ENCODE measurements around the gene C2CD5.

The C2CD5 gene

GRCh38 chr12:22477166-22477893 is 67.0 kb downstream of the C2CD5 start:
- Histone ChIP-seq H3K4me3 (ENCODE audit: low read depth in 1 of 2, low read length in 2 of 2) (no peak overlapping the region), H3K4me1 (ENCODE audit: control insufficient read depth in 1 of 2, insufficient read depth in 2 of 2, low read length in 2 of 2) (no peaks in the 10 kb centered on the region), H3K36me3 (ENCODE audit: control insufficient read depth in 1 of 2, insufficient read depth in 2 of 2, low read length in 2 of 2) (peaks cover 13 to 25% of the 10 kb centered on the region in 2 donors), H3K27ac (ENCODE audit: low read length) (no peak overlapping the region), H3K27me3 (ENCODE audit: low read depth, low read length) (no peaks in the 10 kb centered on the region), H3K9me3 (ENCODE audit: control insufficient read depth in 1 of 2, low read length in 2 of 2) (no peaks in the 10 kb centered on the region)

GRCh38 chr12:22476133-22476532 is 68.2 kb downstream of the C2CD5 start:
- no peak overlapping the region for H3K4me3 ChIP-seq (ENCODE audit: low read depth in 1 of 2, low read length in 2 of 2)
- no peaks in the 10 kb centered on the region for H3K9me3 ChIP-seq (ENCODE audit: control insufficient read depth in 1 of 2, low read length in 2 of 2)
- H3K27me3 ChIP-seq (ENCODE audit: low read depth, low read length) = no peaks in the 10 kb centered on the region
- H3K27ac ChIP-seq (ENCODE audit: low read length) = no peak overlapping the region
- H3K4me1 ChIP-seq (ENCODE audit: control insufficient read depth in 1 of 2, insufficient read depth in 2 of 2, low read length in 2 of 2) = no peaks in the 10 kb centered on the region
- H3K36me3 ChIP-seq (ENCODE audit: control insufficient read depth in 1 of 2, insufficient read depth in 2 of 2, low read length in 2 of 2) = peaks cover 10 to 21% of the 10 kb centered on the region in 2 donors

DNA sequence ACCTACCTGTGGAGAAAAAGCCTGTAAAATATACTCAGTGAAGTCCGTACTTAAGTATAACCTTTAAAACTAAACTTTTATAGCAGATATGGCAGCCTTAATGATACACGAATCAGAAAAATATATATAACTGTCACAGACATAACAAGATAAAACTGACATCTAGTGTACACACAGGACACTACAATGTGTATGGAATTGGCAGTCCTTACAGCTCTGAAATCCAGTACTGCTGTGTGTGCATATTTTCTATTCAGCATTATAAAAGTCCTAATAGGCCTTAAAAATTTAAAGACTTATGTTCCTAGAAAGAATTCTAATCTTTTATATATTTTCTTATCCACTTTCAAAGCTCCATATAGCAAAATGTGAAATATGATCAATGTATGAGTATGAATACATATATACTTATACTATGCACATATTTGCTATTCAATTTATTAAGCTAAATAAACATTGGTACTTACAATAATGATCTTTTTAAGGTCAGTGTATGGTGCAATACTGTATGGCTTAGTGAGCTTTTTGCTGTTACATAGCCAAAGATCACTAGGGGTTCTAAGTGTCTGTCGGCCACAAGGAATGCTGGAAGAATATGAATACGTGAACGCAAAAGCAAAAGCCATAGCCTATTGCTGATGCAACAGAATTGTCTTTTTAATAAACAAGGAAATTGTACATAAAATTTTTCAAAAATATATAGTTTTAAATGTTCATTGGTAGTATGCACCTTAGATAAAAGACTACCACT is 69.2 kb downstream of the C2CD5 start:
- H3K9me3 ChIP-seq (ENCODE audit: control insufficient read depth in 1 of 2, low read length in 2 of 2) = no peaks in the 10 kb centered on the region
- H3K27me3 ChIP-seq (ENCODE audit: low read depth, low read length) = no peaks in the 10 kb centered on the region
- H3K27ac ChIP-seq (ENCODE audit: low read length) = no peak overlapping the region
- H3K4me3 ChIP-seq (ENCODE audit: low read depth in 1 of 2, low read length in 2 of 2) = no peak overlapping the region
- peaks cover 20 to 31% of the 10 kb centered on the region in 2 donors for H3K36me3 ChIP-seq (ENCODE audit: control insufficient read depth in 1 of 2, insufficient read depth in 2 of 2, low read length in 2 of 2)
- no peaks in the 10 kb centered on the region for H3K4me1 ChIP-seq (ENCODE audit: control insufficient read depth in 1 of 2, insufficient read depth in 2 of 2, low read length in 2 of 2)

DNA sequence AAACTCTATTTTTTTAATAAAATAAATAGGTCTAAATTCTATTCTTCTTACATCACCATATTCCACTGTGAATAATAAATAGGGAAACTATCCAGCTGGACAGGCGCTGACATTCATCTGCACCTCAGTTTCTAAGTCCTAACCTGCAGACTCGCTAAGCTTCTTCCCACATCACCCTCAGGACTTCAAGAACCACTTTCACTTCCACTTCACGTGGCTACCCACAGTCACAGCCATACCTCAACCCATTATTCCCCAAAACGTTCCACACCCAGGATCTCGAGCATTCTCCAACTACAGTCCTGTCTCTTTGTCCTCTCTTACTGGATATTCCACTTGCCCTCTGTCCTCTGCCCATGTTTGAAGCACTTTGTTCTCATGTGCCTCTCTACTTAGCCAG is 71.1 kb downstream of the C2CD5 start:
- Histone ChIP-seq H3K36me3 (ENCODE audit: control insufficient read depth in 1 of 2, insufficient read depth in 2 of 2, low read length in 2 of 2) (peaks cover 31 to 35% of the 10 kb centered on the region in 2 donors), H3K4me3 (ENCODE audit: low read depth in 1 of 2, low read length in 2 of 2) (no peak overlapping the region), H3K9me3 (ENCODE audit: control insufficient read depth in 1 of 2, low read length in 2 of 2) (no peaks in the 10 kb centered on the region), H3K27me3 (ENCODE audit: low read depth, low read length) (no peaks in the 10 kb centered on the region), H3K4me1 (ENCODE audit: control insufficient read depth in 1 of 2, insufficient read depth in 2 of 2, low read length in 2 of 2) (no peaks in the 10 kb centered on the region), H3K27ac (ENCODE audit: low read length) (no peak overlapping the region)

DNA sequence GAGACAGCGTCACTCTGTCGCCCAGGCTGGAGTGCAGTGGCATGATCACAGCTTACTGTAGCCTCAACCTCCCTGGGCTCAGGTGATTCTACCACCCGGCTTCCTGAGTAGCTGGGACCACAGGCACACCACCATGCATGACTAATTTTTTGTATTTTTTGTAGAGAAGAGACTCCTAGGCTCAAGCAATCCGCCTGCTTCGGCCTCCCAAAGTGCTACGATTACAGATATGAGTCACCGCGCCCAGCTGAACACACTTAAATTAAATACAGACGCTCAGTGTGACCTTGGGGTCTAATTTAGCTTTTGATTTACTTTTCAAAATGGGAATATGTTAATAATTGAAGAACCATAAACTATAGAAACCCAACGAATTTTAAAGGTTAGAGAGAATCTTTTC is 77.2 kb downstream of the C2CD5 start:
- Histone ChIP-seq H3K9me3 (ENCODE audit: control insufficient read depth in 1 of 2, low read length in 2 of 2) (no peaks in the 10 kb centered on the region), H3K4me3 (ENCODE audit: low read depth in 1 of 2, low read length in 2 of 2) (no peak overlapping the region), H3K36me3 (ENCODE audit: control insufficient read depth in 1 of 2, insufficient read depth in 2 of 2, low read length in 2 of 2) (peaks cover 26 to 30% of the 10 kb centered on the region in 2 donors), H3K4me1 (ENCODE audit: control insufficient read depth in 1 of 2, insufficient read depth in 2 of 2, low read length in 2 of 2) (no peaks in the 10 kb centered on the region), H3K27me3 (ENCODE audit: low read depth, low read length) (no peaks in the 10 kb centered on the region), H3K27ac (ENCODE audit: low read length) (no peak overlapping the region)

DNA sequence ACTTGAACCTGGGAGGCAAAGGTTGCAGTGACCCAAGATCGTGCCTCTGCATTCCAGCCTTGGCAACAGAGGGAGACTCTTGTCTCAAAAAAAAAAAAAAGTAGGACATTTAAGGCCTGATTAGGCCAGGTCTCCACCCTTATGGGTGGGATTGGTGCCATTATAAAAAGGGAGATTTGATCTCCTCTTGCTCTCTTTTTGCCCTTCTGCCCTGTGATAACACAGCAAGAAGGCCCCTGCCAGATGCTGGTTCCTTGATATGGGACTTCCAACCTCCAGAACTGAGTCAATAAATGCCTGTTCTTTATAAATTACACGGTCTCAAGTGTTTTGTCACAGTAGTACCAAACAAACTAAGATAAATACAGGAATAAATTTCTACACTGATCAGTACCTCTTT is 81.0 kb downstream of the C2CD5 start:
- peaks cover 10 to 12% of the 10 kb centered on the region in 2 donors for H3K36me3 ChIP-seq (ENCODE audit: control insufficient read depth in 1 of 2, insufficient read depth in 2 of 2, low read length in 2 of 2)
- no peak overlapping the region for H3K4me3 ChIP-seq (ENCODE audit: low read depth in 1 of 2, low read length in 2 of 2)
- H3K27me3 ChIP-seq (ENCODE audit: low read depth, low read length) = no peaks in the 10 kb centered on the region
- H3K4me1 ChIP-seq (ENCODE audit: control insufficient read depth in 1 of 2, insufficient read depth in 2 of 2, low read length in 2 of 2) = no peaks in the 10 kb centered on the region
- H3K9me3 ChIP-seq (ENCODE audit: control insufficient read depth in 1 of 2, low read length in 2 of 2) = no peaks in the 10 kb centered on the region
- no peak overlapping the region for H3K27ac ChIP-seq (ENCODE audit: low read length)

- Histone ChIP-seq H3K36me3 (ENCODE audit: control insufficient read depth in 1 of 2, insufficient read depth in 2 of 2, low read length in 2 of 2) (peaks cover 0 to 15% of the 10 kb centered on the region in 2 donors), H3K27ac (ENCODE audit: low read length) (no peak overlapping the region), H3K4me1 (ENCODE audit: control insufficient read depth in 1 of 2, insufficient read depth in 2 of 2, low read length in 2 of 2) (no peaks in the 10 kb centered on the region), H3K4me3 (ENCODE audit: low read depth in 1 of 2, low read length in 2 of 2) (no peak overlapping the region), H3K9me3 (ENCODE audit: control insufficient read depth in 1 of 2, low read length in 2 of 2) (no peaks in the 10 kb centered on the region), H3K27me3 (ENCODE audit: low read depth, low read length) (no peaks in the 10 kb centered on the region)
These were observed 82.6 kb downstream of the C2CD5 start for GRCh38 chr12:22461786-22462185.

DNA sequence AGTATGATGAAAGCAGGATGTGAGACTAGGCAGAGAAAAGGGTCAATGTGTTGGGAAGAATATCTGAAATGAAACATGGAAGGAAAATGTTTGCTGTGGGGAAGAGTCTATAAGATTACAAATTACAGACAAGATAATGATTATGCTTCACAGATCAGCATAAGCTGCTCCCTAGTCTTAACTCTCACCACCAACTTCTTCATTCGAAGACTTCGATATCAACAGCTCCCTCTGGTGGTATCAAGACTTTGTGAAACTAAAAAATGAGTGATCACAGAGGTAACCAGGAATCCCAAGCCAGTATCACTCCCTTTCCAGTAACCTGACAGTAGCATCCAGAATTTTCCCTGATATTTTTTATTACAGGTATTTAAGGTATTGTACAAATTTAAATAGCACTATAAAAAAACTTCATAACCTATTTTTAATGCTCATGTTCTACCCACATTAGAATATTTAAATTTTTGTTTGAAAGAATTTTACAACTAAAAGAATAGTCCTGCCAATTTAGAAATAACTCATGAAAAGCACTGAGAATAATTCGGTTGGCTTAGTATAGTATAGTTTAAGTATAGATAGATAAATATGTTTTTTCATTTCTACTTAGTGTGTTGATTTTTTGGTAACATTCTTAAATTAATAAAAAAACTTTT is 84.4 kb downstream of the C2CD5 start:
- Histone ChIP-seq H3K9me3 (ENCODE audit: control insufficient read depth in 1 of 2, low read length in 2 of 2) (no peaks in the 10 kb centered on the region), H3K27me3 (ENCODE audit: low read depth, low read length) (no peaks in the 10 kb centered on the region), H3K36me3 (ENCODE audit: control insufficient read depth in 1 of 2, insufficient read depth in 2 of 2, low read length in 2 of 2) (peaks cover 0 to 15% of the 10 kb centered on the region in 2 donors), H3K27ac (ENCODE audit: low read length) (no peak overlapping the region), H3K4me1 (ENCODE audit: control insufficient read depth in 1 of 2, insufficient read depth in 2 of 2, low read length in 2 of 2) (no peaks in the 10 kb centered on the region), H3K4me3 (ENCODE audit: low read depth in 1 of 2, low read length in 2 of 2) (no peak overlapping the region)

GRCh38 chr12:22458298-22458937 is 85.9 kb downstream of the C2CD5 start:
- H3K4me3 ChIP-seq (ENCODE audit: low read depth in 1 of 2, low read length in 2 of 2) = no peak overlapping the region
- no peaks in the 10 kb centered on the region for H3K27me3 ChIP-seq (ENCODE audit: low read depth, low read length)

GRCh38 chr12:22457085-22457484 is 87.3 kb downstream of the C2CD5 start:
- Histone ChIP-seq H3K4me3 (ENCODE audit: low read depth in 1 of 2, low read length in 2 of 2) (no peak overlapping the region), H3K9me3 (ENCODE audit: control insufficient read depth in 1 of 2, low read length in 2 of 2) (no peaks in the 10 kb centered on the region), H3K27ac (ENCODE audit: low read length) (no peak overlapping the region), H3K4me1 (ENCODE audit: control insufficient read depth in 1 of 2, insufficient read depth in 2 of 2, low read length in 2 of 2) (no peaks in the 10 kb centered on the region), H3K27me3 (ENCODE audit: low read depth, low read length) (no peaks in the 10 kb centered on the region), H3K36me3 (ENCODE audit: control insufficient read depth in 1 of 2, insufficient read depth in 2 of 2, low read length in 2 of 2) (peaks cover 4 to 19% of the 10 kb centered on the region in 2 donors)

More at GRCh38 chr12:22458298-22458937, 85.9 kb downstream of the C2CD5 start:
- H3K36me3 ChIP-seq (ENCODE audit: control insufficient read depth in 1 of 2, insufficient read depth in 2 of 2, low read length in 2 of 2) = peaks cover 4 to 14% of the 10 kb centered on the region in 2 donors
- H3K27ac ChIP-seq (ENCODE audit: low read length) = no peak overlapping the region
- H3K4me1 ChIP-seq (ENCODE audit: control insufficient read depth in 1 of 2, insufficient read depth in 2 of 2, low read length in 2 of 2) = no peaks in the 10 kb centered on the region
- H3K9me3 ChIP-seq (ENCODE audit: control insufficient read depth in 1 of 2, low read length in 2 of 2) = no peaks in the 10 kb centered on the region

DNA sequence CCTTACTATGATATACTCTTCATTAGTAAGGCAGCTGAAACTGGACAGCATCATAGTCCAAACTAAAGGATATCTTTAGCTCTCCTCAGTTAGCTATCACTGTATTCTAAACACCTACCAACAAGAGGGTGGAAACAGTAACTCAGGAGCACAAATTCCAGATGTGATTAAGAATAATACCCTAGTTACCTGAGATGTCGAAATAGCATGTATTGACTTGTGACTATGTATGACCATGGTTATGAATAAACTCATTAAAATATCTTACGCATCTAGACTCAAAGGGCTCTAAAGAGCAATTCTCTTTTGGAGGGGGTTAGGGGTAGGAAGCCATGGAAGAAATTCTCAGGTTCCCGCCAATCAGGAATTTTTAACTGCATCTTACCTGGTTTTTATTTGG is 90.8 kb downstream of the C2CD5 start:
- no peaks in the 10 kb centered on the region for H3K9me3 ChIP-seq (ENCODE audit: control insufficient read depth in 1 of 2, low read length in 2 of 2)
- no peaks in the 10 kb centered on the region for H3K27me3 ChIP-seq (ENCODE audit: low read depth, low read length)
- H3K4me1 ChIP-seq (ENCODE audit: control insufficient read depth in 1 of 2, insufficient read depth in 2 of 2, low read length in 2 of 2) = no peaks in the 10 kb centered on the region
- peaks cover 12 to 17% of the 10 kb centered on the region in 2 donors for H3K36me3 ChIP-seq (ENCODE audit: control insufficient read depth in 1 of 2, insufficient read depth in 2 of 2, low read length in 2 of 2)
- no peak overlapping the region for H3K27ac ChIP-seq (ENCODE audit: low read length)
- H3K4me3 ChIP-seq (ENCODE audit: low read depth in 1 of 2, low read length in 2 of 2) = no peak overlapping the region
